GM19324 (cell line): ENCODE data around the gene NEUROD2.

Source experiments
- ATAC-seq: cut with Tn5 transposase; IDR thresholded peaks from one replicate; pipeline ENCODE4 v1.9.1; 2021; ENCODE audit warnings: mild to moderate bottlenecking, moderate library complexity; ENCODE audit not compliant: unreplicated experiment, low FRiP score

Gene NEUROD2

DNA sequence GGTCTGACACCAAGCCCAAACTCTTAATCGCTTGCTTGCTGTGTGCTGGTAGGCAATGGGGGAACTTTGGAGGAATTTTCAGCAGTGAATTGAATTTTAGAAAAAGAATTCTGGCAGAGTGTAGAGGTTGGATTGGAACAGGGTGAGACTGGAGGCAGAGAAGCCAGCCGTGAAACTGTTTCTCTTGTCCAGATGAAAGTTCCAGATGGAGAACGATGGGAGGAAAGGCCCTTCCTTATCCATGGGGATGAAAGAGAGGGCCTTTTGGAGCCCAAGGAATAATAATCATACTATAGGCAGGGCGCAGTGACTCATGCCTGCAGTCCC is 26.0 kb downstream of the NEUROD2 start:
- no peak for ATAC-seq

DNA sequence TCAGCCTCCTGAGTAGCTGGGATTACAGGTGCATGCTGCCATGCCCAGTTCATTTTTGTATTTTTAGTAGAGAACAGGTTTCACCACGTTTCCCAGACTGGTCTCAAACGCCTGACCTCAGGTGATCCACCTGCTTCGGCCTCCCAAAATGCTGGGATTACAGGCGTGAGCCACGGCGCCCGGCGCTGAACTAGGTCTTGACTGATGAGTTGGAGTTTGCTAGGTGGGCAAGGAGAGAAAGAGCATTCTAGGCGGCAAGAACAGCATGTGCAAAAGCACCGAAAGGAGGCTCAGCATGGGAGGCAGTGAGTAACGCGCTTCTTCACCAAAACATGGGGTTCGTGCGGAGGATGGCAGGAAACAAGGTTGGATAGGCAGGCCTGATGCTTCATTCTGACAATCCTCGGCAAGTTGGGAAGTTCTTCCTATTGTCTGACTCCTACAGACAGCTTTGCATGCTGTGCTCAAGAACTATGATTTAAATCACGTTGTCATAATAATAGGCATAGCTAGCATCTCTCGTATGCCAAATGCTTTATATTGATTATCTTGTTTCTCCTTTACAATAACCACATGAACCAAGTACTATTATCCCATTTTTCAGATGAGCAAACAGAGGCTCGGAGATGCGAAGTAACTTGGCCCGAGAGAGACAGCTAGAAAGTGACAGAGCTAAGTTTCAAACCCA is 26.5 kb downstream of the NEUROD2 start:
- ATAC-seq: no peak

- ATAC-seq: no peak
Observed at GRCh38 chr17:39580082-39580468, 27.6 kb downstream of the NEUROD2 start.

GRCh38 chr17:39579318-39580081 is 28.2 kb downstream of the NEUROD2 start:
- ATAC-seq: no peak

GRCh38 chr17:39578272-39578671 is 29.4 kb downstream of the NEUROD2 start:
- no peak for ATAC-seq

DNA sequence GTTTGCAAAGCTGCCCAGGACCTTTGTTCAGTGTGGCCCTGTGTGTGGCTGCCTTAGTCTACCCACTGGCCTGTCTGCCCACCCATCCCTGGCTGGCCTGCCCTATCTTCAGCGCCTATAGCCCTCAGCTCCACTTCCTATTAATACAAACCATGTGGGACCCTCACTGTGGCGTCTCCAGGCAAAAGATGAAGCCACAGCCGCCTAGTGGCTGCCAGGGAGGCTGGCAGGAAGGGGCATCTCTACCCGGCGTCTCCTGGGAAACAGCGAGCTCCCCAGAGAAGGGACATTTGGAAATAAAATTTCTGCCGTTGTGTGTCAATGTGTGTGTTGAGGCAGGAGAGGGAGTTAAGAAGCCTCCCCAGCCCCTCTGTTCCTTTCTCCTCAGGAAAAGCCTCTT is 31.5 kb downstream of the NEUROD2 start:
- ATAC-seq: no peak

DNA sequence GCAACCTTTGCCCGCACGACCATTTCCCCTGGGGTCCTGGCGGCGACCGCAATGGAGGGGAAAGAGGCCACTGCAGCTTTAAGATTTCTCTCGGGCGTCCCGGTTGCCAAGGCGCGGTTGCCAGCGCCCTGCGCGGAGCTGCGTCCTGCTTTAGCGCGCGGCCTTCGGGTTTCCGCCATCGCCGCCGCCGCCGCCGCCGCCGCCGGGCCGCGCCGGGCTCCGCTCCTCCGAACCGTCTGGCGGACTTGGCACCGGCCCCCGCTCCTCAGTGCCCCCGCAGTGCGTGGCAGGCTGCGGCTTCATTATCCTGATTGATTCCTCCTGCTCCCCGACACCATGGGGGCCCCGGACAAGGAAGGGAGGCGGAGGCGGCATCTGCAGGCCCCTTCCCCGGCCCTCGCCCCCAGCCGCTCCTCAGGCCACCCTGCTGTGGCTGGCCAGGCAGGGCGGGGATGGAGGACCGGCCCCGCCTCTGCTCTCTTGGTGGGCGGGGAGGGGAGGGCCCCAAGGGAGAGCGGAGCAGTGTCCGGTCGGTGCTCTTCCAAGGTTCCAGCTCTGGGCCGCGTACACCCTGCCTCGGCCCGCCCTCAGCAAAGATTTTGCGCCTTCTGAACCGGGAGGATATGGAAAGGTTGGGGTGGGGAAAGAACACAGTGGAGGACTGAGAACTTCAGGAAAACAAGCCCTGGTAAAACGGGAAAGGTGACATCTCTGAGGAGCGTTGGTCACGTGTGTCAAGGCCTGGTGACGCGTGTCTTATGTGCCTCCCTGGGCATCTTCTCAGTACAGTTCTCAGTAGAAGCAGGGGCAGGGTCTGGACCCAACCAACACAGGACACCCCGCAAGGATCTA is 34.0 kb downstream of the NEUROD2 start:
- ATAC-seq: no peak

DNA sequence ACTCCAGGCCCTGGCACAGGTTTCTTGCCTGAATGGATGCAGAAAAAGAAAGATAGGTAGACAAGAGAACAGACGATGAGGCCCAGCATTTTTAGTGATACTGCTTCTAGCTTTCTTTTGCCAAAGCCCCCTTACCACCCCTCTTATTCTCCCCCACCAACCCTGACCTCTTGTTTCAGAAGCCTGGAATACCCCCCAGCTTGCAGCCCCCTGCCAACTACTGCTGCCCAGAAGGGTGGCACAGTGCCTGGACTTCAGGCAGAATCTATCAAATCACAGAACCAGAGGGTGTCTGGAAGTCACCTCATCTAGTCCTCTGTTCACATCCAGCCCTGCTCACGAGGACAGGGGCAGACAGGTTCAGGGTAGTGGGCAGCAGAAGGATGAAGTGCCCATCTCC is 35.6 kb downstream of the NEUROD2 start:
- ATAC-seq: no peak

GRCh38 chr17:39569126-39569525 is 38.6 kb downstream of the NEUROD2 start:
- no peak for ATAC-seq

GRCh38 chr17:39568702-39569101 is 39.0 kb downstream of the NEUROD2 start:
- no peak for ATAC-seq

DNA sequence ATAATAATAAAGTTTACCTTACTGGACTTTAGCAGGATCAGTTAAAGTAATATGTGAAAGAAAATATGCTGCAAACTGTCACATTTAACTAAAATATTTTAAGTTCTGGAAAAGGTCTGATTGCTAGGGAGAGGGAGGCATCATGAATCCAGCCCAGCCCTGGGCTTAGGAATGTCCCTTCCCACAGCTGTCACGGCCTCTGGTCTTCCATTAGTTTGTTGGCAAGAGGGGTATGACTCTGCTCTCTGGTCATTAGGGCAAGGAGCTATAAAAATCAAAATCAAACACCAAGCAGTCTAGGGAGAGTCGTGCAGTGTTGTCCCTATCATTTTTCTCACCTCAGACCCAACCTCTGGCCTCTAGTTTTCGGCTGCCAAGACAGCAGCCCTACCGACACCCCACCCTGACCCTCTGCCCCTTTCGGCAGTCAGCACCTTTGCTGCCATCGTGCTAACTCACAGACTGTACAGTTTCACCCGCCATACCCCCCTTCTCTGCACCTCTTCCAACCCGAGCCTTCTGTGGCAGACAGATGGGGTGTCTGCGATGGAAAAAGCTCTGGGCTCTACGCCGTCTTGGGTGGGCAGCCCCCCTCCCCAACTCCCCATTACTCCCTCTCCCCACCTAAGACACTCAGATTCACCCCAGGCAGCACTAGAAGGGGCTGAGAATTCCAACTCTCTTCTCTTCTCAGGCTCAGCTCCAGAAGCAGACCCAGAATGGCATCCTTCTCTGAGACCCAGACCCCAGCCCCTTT is 41.4 kb downstream of the NEUROD2 start:
- ATAC-seq: no peak

GRCh38 chr17:39564211-39564848 is 43.4 kb downstream of the NEUROD2 start:
- ATAC-seq: no peak

DNA sequence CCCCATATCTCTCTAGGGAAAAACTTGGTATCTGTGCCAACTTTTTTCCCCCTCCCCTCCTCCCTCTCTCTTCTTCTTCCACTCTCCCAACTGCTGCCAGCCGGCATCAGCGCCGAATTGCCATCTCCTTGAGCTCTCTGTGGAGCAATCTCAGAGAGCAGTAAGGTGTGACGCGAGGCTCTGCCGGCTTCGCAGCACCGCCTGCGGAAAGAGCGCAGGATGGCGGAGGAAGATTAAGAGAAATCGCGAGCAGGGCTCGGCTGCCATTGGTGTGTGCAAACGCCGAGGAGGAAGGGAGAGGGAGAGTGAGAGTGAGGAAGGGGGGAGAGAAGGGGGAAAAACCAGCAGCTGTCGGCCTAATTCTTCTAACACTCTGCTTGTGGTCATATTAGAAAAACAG is 44.2 kb downstream of the NEUROD2 start:
- ATAC-seq: no peak

DNA sequence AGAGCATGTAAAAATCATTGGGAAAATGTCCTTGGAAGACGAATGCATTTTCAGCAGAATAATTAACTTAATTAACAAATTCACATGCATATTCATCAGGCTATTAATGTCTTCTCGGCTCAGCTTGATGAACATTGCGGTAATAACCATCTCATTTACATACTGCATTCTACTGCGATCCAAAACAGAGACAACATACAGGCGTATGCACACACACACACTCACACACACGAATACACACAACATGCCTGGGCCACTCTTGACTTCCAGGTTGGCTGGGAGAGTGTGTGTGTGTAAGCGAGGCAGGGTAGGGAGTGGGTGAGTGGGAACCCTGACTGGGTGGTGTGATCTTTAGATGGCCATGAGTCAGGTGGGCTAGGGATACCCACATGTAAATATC is 44.7 kb downstream of the NEUROD2 start:
- ATAC-seq: no peak

GRCh38 chr17:39562395-39562794 is 45.3 kb downstream of the NEUROD2 start:
- ATAC-seq: no peak

GRCh38 chr17:39556423-39556822 is 51.3 kb downstream of the NEUROD2 start:
- no peak for ATAC-seq

DNA sequence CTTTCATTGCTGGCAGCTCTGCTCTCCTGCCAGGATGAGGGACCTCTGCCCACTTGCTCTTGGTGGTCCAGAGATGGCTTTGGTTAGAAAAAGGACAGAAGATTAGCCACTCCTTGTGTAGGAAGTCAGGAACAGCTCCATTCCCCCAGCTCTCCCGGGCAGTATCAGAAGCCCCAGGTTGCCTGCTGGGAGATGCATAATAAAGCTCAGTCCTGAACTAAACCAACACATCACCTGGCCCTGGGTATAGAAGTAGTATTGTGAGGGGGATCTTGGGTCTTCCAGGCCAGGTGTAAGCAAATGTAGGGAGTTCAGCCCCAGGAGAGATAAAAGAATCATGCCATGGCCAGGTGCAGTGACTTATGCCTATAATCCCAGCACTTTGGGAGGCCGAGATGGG is 52.4 kb downstream of the NEUROD2 start:
- no peak for ATAC-seq
